PC-3 (cell line): ENCODE results near the gene GSTO1. TPM values are rescaled to one million over a fixed set of nuclear protein-coding genes. Genes with fewer than 3 reads are reported as not detected.

Experiments used
- ATAC-seq: fragments of 200-7000 bp; cut with Tn5 transposase; 2 replicates; pipeline ENCODE4 v1.9.1; 2020; ENCODE audit warnings: mild to moderate bottlenecking, moderate library complexity
- BruUV-seq: library from RNA; stranded (reverse); fragments of 400-500 nt; replicated peaks from 2 replicates; lab custom pipeline; 2021; lab: Mats Ljungman, UMichigan
- CTCF ChIA-PET: fragments of 300-600 bp; sonication (Branson Sonifier 250); formaldehyde crosslinking; loops from one replicate; lab custom pipeline; 2022; ENCODE audit warnings: antibody characterized with exemption; lab: Charles Lee
- POLR2A ChIA-PET: fragments of 300-600 bp; sonication (Branson Sonifier 250); formaldehyde crosslinking; loops from one replicate; lab custom pipeline; 2022; ENCODE audit warnings: antibody characterized with exemption; ENCODE audit not compliant: unreplicated experiment; lab: Charles Lee
- DNase-seq: peaks from one replicate; pipeline ENCODE4 v3.0.0-alpha.2; 2015
- H2AFZ ChIP-seq: fragments of 300-600 bp; sonication (generic); 2 replicates; pipeline ENCODE4 v1.6.0; 2016; ENCODE audit warnings: antibody characterized with exemption, low read length
- H3F3A ChIP-seq: fragments of 300-600 bp; sonication (generic); one replicate; pipeline ENCODE4 v1.6.0; 2017; ENCODE audit warnings: antibody characterized with exemption, low read length, control low read depth, mild to moderate bottlenecking; ENCODE audit not compliant: unreplicated experiment
- H3K27ac ChIP-seq: fragments of 300-600 bp; sonication (generic); 2 replicates; pipeline ENCODE4 v1.5.1; 2016; ENCODE audit warnings: mild to moderate bottlenecking, low read length
- H3K27me3 ChIP-seq: fragments of 300-600 bp; sonication (generic); 2 replicates; pipeline ENCODE4 v1.6.1; 2016; ENCODE audit warnings: low read length, mixed read lengths
- H3K36me3 ChIP-seq: fragments of 300-600 bp; sonication (generic); 2 replicates; pipeline ENCODE4 v1.6.1; 2016; ENCODE audit warnings: low read depth, mixed run types, low read length, mixed read lengths
- H3K4me1 ChIP-seq: fragments of 300-600 bp; sonication (generic); 2 replicates; pipeline ENCODE4 v1.5.1; 2016; ENCODE audit warnings: low read length; ENCODE audit not compliant: insufficient read depth
- H3K4me2 ChIP-seq: fragments of 300-600 bp; sonication (generic); 2 replicates; pipeline ENCODE4 v1.6.0; 2016; ENCODE audit warnings: low read length
- H3K4me3 ChIP-seq: fragments of 300-600 bp; sonication (generic); 2 replicates; pipeline ENCODE4 v1.5.1; 2016; ENCODE audit warnings: mild to moderate bottlenecking, low read length, mixed read lengths
- H3K79me2 ChIP-seq: fragments of 300-600 bp; sonication (generic); 2 replicates; pipeline ENCODE4 v1.6.1; 2017; ENCODE audit warnings: low read length, mixed read lengths
- H3K9ac ChIP-seq: fragments of 300-600 bp; sonication (generic); 2 replicates; pipeline ENCODE4 v1.6.0; 2016; ENCODE audit warnings: mild to moderate bottlenecking, low read length
- H3K9me2 ChIP-seq: fragments of 300-600 bp; sonication (generic); replicated peaks from 2 replicates; pipeline ENCODE4 v1.6.1; 2016; ENCODE audit warnings: mixed run types, low read length, mixed read lengths
- H3K9me3 ChIP-seq: fragments of 300-600 bp; sonication (generic); 2 replicates; pipeline ENCODE4 v1.6.1; 2016; ENCODE audit warnings: low read length, mixed read lengths
- H4K20me1 ChIP-seq: fragments of 300-600 bp; sonication (generic); 2 replicates; pipeline ENCODE4 v1.6.1; 2016; ENCODE audit warnings: low read length, mixed read lengths
- CTCF ChIP-seq: fragments of 300-600 bp; sonication (generic); conservative IDR thresholded peaks from 2 replicates; pipeline ENCODE4 v1.5.1; 2017; ENCODE audit warnings: antibody characterized with exemption, low read depth, mild to moderate bottlenecking, low read length
- EZH2 ChIP-seq: fragments of 300-600 bp; sonication (generic); IDR thresholded peaks from one replicate; pipeline ENCODE4 v1.6.1; 2017; ENCODE audit warnings: antibody characterized with exemption, mild to moderate bottlenecking, low read length; ENCODE audit not compliant: unreplicated experiment
- EZH2phosphoT487 ChIP-seq: fragments of 300-600 bp; sonication (generic); IDR thresholded peaks from 2 replicates; pipeline ENCODE4 v1.6.1; 2018; ENCODE audit warnings: mild to moderate bottlenecking, antibody characterized with exemption, low read length, borderline replicate concordance
- intact Hi-C: fragments of 100-400 bp; cut with micrococcal nuclease; formaldehyde crosslinking; loops from 2 replicates; pipeline ENCODE4 v1.9.0; 2023
- total RNA-seq: library from RNA; depleted of rRNA; stranded (reverse); fragments of >200 nt; gene quantifications from 2 replicates; pipeline ENCODE4 v1.2.3, GENCODE V29; 2014

GSTO1 gene
- total RNA-seq, 1 experiment from 2014 or later = 46.0 TPM

- POLR2A ChIA-PET = no interaction called here
- Histone ChIP-seq H3K9ac (no peak overlapping the region), H3K79me2 (no peaks in the 10 kb centered on the region), H3K36me3 (no peaks in the 10 kb centered on the region), H3K4me2 (peak overlapping the region; percentile 57; the same call in 1 of the 2 replicates), H3K27ac (peak overlapping the region; percentile 54), H2AFZ (no peak overlapping the region), H3K4me3 (no peak overlapping the region), H3F3A (no peaks in the 10 kb centered on the region), H3K9me3 (no peaks in the 10 kb centered on the region), H3K9me2 (no peaks in the 10 kb centered on the region), H4K20me1 (no peaks in the 10 kb centered on the region), H3K27me3 (no peaks in the 10 kb centered on the region), H3K4me1 (peaks cover 31% of the 10 kb centered on the region)
- no peak for ATAC-seq
- TF ChIP-seq EZH2 = no peak
- no peak for TF ChIP-seq CTCF
- TF ChIP-seq EZH2phosphoT487 = no peak
- no peak for DNase-seq
- no TSS peak for BruUV-seq
- intact Hi-C loops = loop anchor here (2.0 kb wide), 2 partner anchors 26 to 34 kb away; partner anchors contain the start of gene ITPRIP
- CTCF ChIA-PET = interaction anchor here (0.6 kb wide), 1 partner anchor 414 kb away, joined by 4 read pairs; no protein-coding TSS in a partner anchor
These were observed 49.7 kb downstream of the GSTO1 start for GRCh38 chr10:104304356-104304745.

- POLR2A ChIA-PET = no interaction called here
- H3K4me2 ChIP-seq = peak overlapping the region; percentile 57
- TF ChIP-seq EZH2 (no peak), EZH2phosphoT487 (no peak), CTCF (no peak)
- intact Hi-C loops = loop anchor here (1.0 to 2.0 kb wide), 3 partner anchors 26 to 45 kb away; partner anchors contain the start of gene ITPRIP
- no peak overlapping the region for H3K4me3 ChIP-seq
- CTCF ChIA-PET = interaction anchor here (2.1 kb wide), 1 partner anchor 46 kb away, joined by 15 read pairs; no protein-coding TSS in a partner anchor
- no peaks in the 10 kb centered on the region for H3K9me2 ChIP-seq
- no peaks in the 10 kb centered on the region for H4K20me1 ChIP-seq
- H3K4me1 ChIP-seq = peaks cover 36% of the 10 kb centered on the region
- H3K27ac ChIP-seq = peak overlapping the region; percentile 54
- H2AFZ ChIP-seq = no peak overlapping the region
- H3K9me3 ChIP-seq = no peaks in the 10 kb centered on the region
- H3K9ac ChIP-seq = peak overlapping the region; percentile 11; the same call in 1 of the 2 replicates
- no peaks in the 10 kb centered on the region for H3F3A ChIP-seq
- H3K27me3 ChIP-seq = no peaks in the 10 kb centered on the region
- no peak for ATAC-seq
- peak; percentile 53 for DNase-seq
- H3K79me2 ChIP-seq = no peaks in the 10 kb centered on the region
- BruUV-seq = no TSS peak
- H3K36me3 ChIP-seq = no peaks in the 10 kb centered on the region
These were observed 50.2 kb downstream of the GSTO1 start for GRCh38 chr10:104304927-104305326.

GRCh38 chr10:104306897-104307296 is 52.2 kb downstream of the GSTO1 start:
- H4K20me1 ChIP-seq = no peaks in the 10 kb centered on the region
- H3K4me2 ChIP-seq = no peak overlapping the region
- H3K9ac ChIP-seq = no peak overlapping the region
- BruUV-seq = no TSS peak
- H3F3A ChIP-seq = no peaks in the 10 kb centered on the region
- H3K27ac ChIP-seq = no peak overlapping the region
- H3K36me3 ChIP-seq = no peaks in the 10 kb centered on the region
- no peaks in the 10 kb centered on the region for H3K9me2 ChIP-seq
- peaks cover 30% of the 10 kb centered on the region for H3K4me1 ChIP-seq
- POLR2A ChIA-PET = no interaction called here
- no peaks in the 10 kb centered on the region for H3K27me3 ChIP-seq
- H3K79me2 ChIP-seq = no peaks in the 10 kb centered on the region
- TF ChIP-seq EZH2 (no peak), EZH2phosphoT487 (no peak), CTCF (no peak)
- CTCF ChIA-PET = interaction anchor here (1.0 kb wide), 1 partner anchor 15 kb away, joined by 6 read pairs; no protein-coding TSS in a partner anchor
- no peak overlapping the region for H3K4me3 ChIP-seq
- H3K9me3 ChIP-seq = no peaks in the 10 kb centered on the region
- ATAC-seq (no peak), DNase-seq (no peak)
- H2AFZ ChIP-seq = no peak overlapping the region
- intact Hi-C loops = no loop called here
